ENCODE results near the gene PPP3CA. TPM values are rescaled to one million over a fixed set of nuclear protein-coding genes. Genes with fewer than 3 reads are reported as not detected.

The PPP3CA gene
- total and polyA plus RNA-seq, 2 of the 13 experiments (the other 11 are each of a cell fraction or from before 2014, with no cell fraction given) = 4.8 to 13.2 TPM

DNA sequence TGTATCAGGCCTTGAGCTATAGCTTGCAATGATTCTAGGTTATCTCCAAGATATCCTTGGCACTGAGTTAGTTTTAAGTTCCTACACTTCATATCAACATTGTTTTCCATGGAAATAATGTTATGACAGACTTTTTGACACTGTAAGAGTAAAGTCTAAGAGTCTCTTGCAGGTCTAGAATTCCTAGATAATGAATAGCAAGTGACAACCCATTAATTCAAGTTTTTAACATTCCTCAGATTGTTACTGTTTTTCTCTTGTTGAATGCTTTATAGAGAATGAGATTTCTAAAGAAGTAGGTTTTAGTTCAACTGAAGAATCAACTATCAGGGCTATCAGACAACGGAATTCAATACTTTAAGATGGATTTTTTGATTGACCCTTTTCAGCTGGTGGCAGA, 276.1 kb downstream of the PPP3CA start (continued):
- TF ChIP-seq, protein P1, sequence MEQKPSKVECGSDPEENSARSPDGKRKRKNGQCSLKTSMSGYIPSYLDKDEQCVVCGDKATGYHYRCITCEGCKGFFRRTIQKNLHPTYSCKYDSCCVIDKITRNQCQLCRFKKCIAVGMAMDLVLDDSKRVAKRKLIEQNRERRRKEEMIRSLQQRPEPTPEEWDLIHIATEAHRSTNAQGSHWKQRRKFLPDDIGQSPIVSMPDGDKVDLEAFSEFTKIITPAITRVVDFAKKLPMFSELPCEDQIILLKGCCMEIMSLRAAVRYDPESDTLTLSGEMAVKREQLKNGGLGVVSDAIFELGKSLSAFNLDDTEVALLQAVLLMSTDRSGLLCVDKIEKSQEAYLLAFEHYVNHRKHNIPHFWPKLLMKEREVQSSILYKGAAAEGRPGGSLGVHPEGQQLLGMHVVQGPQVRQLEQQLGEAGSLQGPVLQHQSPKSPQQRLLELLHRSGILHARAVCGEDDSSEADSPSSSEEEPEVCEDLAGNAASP (CRISPR knock-in tag; IDR thresholded peaks at IDR 0.05; ENCODE audit: borderline replicate concordance) = no peak
- TF ChIP-seq MAFG (CRISPR knock-in tag; IDR thresholded peaks at IDR 0.05) = no peak
- TF ChIP-seq, protein P2, sequence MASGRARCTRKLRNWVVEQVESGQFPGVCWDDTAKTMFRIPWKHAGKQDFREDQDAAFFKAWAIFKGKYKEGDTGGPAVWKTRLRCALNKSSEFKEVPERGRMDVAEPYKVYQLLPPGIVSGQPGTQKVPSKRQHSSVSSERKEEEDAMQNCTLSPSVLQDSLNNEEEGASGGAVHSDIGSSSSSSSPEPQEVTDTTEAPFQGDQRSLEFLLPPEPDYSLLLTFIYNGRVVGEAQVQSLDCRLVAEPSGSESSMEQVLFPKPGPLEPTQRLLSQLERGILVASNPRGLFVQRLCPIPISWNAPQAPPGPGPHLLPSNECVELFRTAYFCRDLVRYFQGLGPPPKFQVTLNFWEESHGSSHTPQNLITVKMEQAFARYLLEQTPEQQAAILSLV (CRISPR knock-in tag; IDR thresholded peaks at IDR 0.05; ENCODE audit: borderline replicate concordance) = no peak
- TF ChIP-seq DMAP1 (CRISPR knock-in tag; IDR thresholded peaks at IDR 0.05) = no peak
- no peak for TF ChIP-seq ZNF17 (CRISPR knock-in tag; IDR thresholded peaks at IDR 0.05)
- TF ChIP-seq, protein P3, sequence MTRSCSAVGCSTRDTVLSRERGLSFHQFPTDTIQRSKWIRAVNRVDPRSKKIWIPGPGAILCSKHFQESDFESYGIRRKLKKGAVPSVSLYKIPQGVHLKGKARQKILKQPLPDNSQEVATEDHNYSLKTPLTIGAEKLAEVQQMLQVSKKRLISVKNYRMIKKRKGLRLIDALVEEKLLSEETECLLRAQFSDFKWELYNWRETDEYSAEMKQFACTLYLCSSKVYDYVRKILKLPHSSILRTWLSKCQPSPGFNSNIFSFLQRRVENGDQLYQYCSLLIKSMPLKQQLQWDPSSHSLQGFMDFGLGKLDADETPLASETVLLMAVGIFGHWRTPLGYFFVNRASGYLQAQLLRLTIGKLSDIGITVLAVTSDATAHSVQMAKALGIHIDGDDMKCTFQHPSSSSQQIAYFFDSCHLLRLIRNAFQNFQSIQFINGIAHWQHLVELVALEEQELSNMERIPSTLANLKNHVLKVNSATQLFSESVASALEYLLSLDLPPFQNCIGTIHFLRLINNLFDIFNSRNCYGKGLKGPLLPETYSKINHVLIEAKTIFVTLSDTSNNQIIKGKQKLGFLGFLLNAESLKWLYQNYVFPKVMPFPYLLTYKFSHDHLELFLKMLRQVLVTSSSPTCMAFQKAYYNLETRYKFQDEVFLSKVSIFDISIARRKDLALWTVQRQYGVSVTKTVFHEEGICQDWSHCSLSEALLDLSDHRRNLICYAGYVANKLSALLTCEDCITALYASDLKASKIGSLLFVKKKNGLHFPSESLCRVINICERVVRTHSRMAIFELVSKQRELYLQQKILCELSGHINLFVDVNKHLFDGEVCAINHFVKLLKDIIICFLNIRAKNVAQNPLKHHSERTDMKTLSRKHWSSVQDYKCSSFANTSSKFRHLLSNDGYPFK (CRISPR knock-in tag; IDR thresholded peaks at IDR 0.05; ENCODE audit: borderline replicate concordance) = no peak
- no peak for TF ChIP-seq IRF2 (CRISPR knock-in tag; IDR thresholded peaks at IDR 0.05)
- TF ChIP-seq ZNF138 (CRISPR knock-in tag; IDR thresholded peaks at IDR 0.05; ENCODE audit: low read depth) = no peak
- TF ChIP-seq CREB1 (IDR thresholded peaks at IDR 0.05) = no peak
- no peak for TF ChIP-seq CREB1 (CRISPR knock-in tag; IDR thresholded peaks at IDR 0.05)
